C4-2B (cell line): ENCODE measurements around the gene PPP1R27.

Source experiments
- CTCF ChIP-seq: fragments of 450-650 bp; conservative IDR thresholded peaks from 2 replicates; pipeline ENCODE4 v1.5.1; 2017; ENCODE audit warnings: mild to moderate bottlenecking
- ZFX ChIP-seq: fragments of 450-650 bp; IDR thresholded peaks from 2 replicates; pipeline ENCODE4 v1.6.1; 2017

GRCh38 chr17:81844327-81844851, 9.5 kb upstream of the PPP1R27 start:
- no peak for TF ChIP-seq CTCF
- TF ChIP-seq ZFX = no peak
